NCI-H526 treated with DMSO at 0.1 percent for 48 hours (cell line): ENCODE measurements around the gene EGFL8.

ENCODE experiments used
- DNase-seq: peaks from one replicate; lab custom pipeline; 2025; lab: John Stamatoyannopoulos, UW

EGFL8 gene

GRCh38 chr6:32146687-32147086, 17.7 kb upstream of the EGFL8 start:
- no peak for DNase-seq

- DNase-seq, result no peak
Observed at GRCh38 chr6:32147401-32148132, 16.8 kb upstream of the EGFL8 start.

DNA sequence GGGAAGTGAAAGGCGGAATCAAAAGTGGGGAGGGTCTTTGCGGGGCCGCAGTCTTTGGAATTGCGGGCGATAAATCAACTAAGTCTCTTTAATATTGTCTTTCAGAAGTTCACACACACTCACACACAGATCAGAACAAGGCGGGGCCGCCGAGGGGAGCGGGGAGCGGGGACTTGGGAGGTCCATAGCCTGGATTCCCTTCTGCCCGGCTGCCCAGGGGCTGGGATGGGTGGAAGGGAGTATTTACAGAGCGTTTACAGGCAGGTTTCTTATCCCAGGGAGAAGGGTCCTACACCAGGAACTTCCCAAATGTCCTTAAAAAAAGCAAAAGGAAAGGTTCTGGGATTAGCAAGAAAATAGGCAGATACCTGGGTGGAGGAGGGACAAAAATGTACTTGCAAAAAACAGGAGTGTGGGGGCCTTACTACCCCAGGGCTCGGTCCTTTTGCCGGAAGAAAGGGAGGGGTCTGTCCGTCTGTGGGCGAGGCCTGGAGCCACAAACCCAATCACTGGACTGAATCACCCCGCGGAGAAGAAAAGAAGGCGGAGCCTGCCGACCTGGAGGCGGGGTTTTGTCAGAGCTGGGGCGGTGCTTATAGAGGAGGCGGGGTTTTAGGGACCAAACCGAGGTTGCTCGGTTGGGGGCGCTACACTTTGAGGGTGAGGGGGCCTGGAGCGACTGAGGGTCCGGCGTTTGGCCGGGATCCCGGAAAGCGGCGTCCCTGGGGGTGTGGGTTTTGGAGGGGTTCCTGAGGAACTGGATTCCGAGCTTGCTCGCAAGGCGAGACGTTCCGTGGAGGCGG, 15.9 kb upstream of the EGFL8 start:
- no peak for DNase-seq

GRCh38 chr6:32149092-32149755, 15.2 kb upstream of the EGFL8 start:
- DNase-seq, result no peak

DNA sequence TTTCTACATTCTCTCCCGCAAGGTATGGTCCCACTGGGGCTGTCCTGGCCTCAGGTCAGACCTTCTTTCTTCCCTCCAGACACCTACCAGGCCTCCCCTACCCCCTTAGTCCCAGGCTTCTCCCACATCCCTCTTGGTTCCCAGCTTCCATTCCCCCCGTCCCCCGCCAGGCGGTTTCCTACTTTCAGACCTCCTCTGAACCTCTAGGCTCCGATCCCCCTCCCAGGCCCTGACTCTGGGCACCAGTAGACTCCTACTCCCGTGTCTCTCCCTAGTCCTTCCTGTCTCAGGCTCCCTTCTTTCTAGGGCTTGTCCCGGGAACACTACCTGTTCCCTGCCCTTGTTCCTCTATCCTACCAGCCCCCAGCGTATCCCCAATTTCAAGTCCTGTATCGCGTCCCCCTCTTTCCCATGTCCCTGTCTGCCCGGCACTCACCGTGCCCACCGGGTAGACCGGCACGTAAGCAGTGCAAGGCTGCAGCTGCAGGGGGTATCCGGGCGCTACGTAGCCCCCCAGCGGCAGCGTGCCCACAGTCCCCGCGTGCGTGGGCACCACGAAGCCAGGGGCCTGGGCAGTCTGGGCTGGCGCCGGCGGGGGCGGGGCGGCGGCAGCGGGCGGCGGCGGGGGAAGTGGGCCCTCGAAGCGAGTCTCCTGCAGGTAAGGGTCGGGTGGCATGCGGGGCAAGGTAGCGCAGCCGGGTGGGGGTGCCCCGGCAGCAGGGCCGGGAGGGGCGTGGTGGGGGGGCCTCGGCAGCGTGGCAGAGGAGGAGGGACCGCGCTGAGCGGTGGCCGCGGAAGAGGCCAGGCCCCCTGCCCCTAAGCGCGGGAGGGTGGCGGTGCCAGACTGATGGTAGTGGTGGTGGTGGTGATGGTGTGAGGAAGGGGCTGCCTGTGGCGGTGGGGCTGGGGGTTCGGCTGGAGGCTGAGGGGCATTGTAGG, 14.2 kb upstream of the EGFL8 start:
- no peak for DNase-seq

DNA sequence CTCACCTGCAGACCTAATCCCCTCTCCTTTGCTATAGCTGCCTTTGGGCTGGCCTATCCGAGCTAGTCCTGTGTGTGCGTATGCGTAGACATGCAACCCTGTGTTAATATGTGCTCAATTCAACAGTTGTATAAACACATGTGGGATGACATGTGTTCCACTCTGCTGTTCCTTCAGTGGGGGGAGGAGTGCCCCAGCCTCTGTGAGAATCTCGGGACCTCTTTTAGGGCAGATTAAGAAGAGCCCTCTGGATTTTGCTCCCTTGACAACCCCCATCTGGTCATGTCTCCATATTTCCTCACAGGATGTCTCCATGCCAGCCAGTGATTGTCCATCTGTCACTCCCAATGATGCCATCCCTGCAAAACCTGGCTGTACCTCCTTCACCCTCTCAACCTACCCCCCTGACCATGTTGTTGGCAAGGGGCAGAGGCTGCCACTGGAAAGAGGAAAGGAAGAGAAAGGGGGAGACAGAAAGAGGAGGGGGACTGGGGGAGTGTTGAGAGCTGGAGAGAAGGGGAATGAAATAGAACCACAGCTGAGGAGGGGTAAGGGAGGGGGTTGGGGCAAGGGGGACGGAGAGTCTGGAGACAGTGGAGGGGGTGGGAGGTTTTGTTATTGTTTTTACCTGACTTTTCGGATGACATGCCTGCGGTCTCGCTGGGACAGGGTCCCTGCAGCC, 13.1 kb upstream of the EGFL8 start:
- DNase-seq, result no peak

DNA sequence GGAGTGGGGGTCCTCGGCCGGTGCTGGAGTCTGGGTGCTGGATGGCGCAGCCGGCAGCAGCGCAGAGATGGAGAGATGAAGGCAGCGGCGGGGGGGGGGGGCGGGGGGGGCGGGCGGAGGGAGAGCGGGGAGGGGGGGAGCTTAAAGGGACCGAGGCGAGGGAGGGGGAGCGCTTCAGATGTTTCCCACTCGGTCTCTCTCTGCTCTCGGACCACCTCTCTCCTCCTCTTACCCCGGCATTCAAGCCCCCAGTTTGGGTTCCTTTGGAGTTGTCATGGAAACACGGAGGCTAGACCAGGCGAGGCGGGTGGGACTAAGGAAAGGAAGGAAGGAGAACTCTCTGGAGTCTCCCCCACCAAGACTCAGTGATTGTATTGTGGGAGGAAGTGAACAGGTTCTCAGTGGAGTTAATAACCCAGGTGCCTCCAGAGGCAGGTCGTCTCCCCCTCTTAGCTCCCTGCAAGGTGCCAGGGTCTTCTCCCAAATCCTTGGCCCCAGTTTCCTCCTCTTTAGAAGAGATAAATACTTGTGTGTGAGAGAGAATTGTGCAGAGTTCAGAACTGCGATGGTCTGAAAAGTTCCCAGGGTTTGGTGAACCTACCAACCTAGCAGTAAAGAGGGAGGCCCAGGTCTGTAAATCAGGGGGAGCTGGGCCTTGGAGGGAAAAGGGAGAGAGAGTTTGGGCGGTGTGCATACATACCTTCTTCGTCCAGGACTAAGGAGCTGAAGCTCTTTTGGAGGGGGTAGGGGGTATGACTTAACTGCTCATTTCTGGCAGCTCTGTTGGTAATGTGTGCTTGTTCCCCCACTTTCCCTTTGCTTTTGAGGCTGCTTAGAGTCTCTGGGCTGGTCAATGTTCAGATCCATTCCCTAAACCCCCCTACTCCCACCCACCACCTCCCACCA, 12.3 kb upstream of the EGFL8 start, which contains the start of gene PRRT1:
PRRT1 (minus strand) TSS at position 77 of the 906 bp plus-strand sequence. CDS start 112 bp downstream, outside the sequence.
- DNase-seq, result no peak

GRCh38 chr6:32152769-32153563, 11.4 kb upstream of the EGFL8 start:
- no peak for DNase-seq

DNA sequence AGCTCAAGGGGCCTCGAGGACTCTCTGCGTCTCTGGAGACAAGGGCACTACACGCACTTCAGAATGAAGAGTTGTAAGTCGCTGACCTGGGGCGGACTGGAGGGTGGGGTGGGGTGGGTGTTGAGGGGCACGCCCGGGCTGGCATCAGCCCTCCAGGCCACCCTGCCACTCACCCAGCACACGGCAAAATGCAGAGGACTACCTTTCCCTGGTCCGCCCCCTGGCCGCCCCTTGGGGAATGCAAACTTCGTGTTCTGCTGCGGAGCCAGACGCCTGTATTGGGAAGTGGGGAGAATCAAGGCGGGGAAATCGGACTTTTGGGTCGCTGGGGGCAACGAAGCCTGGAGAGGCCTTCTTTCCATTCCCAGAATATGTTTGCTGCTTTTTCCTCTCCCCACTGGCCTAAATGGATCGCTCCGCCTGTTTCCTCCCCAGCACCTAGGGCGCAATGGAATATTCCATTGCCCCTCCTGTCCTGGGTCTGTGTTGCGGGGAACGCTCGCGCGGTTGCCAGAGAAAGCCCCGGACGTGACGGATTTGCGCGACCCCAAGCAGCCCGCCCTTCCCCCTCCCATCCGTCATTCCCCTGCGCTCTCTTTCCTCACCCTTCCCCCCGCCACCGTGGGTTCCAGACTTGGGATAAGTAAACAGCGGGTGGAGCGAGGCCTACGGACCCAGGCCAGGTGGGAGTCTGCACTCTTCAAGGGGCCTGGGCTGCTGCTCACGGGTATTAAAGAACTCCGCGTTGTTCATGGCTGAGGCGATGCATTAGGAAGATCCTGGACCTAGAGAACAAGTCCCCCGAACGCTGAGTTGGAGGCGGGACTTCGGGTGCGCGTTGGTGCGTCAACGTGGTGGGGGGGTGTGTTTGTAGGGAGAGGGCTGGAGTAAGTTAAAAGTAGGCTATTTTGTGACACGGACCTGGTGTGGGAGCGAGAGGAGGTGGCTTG, 10.6 kb upstream of the EGFL8 start, which contains the start of gene PPT2:
PPT2 (plus strand) TSS at position 578 of the 950 bp plus-strand sequence. CDS start 454 bp downstream, outside the sequence.
- peak; percentile 89 for DNase-seq

DNA sequence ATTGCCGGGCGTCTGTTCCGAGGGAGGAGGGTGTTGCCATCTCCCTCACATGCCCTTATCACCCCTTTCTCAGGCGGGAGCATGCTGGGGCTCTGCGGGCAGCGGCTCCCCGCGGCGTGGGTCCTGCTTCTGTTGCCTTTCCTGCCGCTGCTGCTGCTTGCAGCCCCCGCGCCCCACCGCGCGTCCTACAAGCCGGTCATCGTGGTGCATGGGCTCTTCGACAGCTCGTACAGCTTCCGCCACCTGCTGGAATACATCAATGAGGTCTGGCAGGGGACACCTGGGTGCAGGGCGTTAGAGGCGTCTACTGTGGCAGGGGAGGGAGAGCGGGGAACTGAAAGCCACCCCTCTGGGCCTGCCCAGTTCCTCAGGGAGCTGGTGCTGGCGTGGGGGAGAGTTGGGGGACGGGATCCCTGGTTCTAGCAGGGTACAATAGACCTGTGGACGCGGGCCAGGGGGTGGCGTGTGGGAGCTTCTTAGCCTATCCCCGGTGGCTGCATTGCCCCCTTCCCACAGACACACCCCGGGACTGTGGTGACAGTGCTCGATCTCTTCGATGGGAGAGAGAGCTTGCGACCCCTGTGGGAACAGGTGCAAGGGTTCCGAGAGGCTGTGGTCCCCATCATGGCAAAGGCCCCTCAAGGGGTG, 9.8 kb upstream of the EGFL8 start:
- peak; percentile 55 for DNase-seq

GRCh38 chr6:32156891-32157290, 7.5 kb upstream of the EGFL8 start:
- DNase-seq, result no peak

DNA sequence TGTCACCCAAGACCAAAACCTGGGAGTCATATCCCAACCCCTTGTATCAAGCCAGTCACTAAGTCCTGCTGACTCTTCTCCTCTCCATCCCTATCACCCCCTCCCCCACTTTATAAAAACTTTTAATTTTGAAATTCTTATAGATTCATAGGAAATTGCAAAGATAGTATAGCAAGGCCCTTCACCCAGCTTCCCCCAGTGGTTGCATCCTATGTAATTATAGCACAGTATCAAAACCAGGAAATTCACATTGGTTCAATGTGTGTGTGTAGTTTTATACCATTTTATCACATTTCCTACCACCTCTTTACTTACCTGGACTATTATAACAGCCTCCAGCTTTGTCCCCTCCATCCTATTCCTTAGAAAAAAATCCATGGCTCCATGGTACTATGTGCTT, 6.3 kb upstream of the EGFL8 start:
- DNase-seq, result no peak

DNA sequence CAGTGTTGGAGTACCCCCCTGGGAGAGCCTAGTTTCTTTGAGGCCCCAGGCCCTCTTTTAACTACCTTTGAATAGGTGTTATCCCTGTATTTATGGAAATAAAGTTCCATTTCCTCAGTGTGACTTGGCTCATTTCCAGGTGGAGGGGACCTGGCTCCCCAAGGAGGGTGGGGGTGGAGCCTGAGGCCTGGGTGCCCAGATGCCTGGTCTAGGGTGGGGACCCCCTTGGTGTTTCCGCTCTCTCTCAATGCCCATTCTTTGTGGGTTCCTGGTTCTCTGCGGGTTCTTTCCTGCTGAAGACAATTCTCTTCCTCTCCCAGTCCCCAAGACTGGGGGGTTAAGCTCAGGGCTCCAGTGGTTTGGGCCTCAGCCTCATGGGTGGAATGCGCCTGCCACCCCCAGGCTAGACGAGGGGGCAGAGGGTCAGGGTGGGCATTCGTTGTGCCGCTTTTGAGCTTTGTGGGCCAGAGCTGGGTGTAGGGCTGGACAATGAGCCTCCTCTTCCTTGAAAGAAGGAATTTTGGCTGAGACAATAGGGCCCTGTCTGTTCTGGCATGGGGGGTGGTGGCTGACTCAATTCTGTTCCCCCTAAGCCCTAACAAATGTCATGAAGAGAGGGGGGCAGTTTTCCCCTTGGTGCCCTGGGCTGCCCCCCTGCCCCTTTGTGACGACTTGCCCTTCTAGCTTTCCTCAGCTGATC, 686 bp upstream of the EGFL8 start:
- no peak for DNase-seq

- DNase-seq, result no peak
Observed at GRCh38 chr6:32166411-32167061, 2.1 kb downstream of the EGFL8 start.

GRCh38 chr6:32167154-32167760, 2.9 kb downstream of the EGFL8 start:
- no peak for DNase-seq
